H9 (cell line): ENCODE measurements around the gene HRH1. TPM values are rescaled to one million over a fixed set of nuclear protein-coding genes. Genes with fewer than 3 reads are reported as not detected.

ENCODE experiments used
- DNase-seq: peaks from one replicate; pipeline ENCODE4 v3.0.0-alpha.2; 2017
- H2AFZ ChIP-seq: one replicate; pipeline ENCODE4 v1.6.1; 2013; ENCODE audit warnings: mild to moderate bottlenecking, low read length, control low read depth, moderate library complexity
- H2AK5ac ChIP-seq: 2 replicates; pipeline ENCODE4 v1.6.1; 2013; ENCODE audit warnings: low read length, control low read depth, mixed read lengths; ENCODE audit not compliant: insufficient read length
- H2BK120ac ChIP-seq: one replicate; pipeline ENCODE4 v1.6.1; 2013; ENCODE audit warnings: low read depth, mild to moderate bottlenecking, low read length, control low read depth, inconsistent platforms; ENCODE audit not compliant: poor library complexity, severe bottlenecking
- H2BK12ac ChIP-seq: 2 replicates; pipeline ENCODE4 v1.6.1; 2013; ENCODE audit warnings: low read length, control low read depth, mixed read lengths, low read depth; ENCODE audit not compliant: insufficient read length
- H2BK15ac ChIP-seq: 2 replicates; pipeline ENCODE4 v1.6.1; 2013; ENCODE audit warnings: low read depth, low read length, control low read depth
- H2BK20ac ChIP-seq: one replicate; pipeline ENCODE4 v1.6.1; 2013; ENCODE audit warnings: low read depth, mild to moderate bottlenecking, low read length, control low read depth, inconsistent platforms; ENCODE audit not compliant: poor library complexity, severe bottlenecking
- H2BK5ac ChIP-seq: 2 replicates; pipeline ENCODE4 v1.6.1; 2013; ENCODE audit warnings: low read length, control low read depth, mixed read lengths; ENCODE audit not compliant: insufficient read length
- H3K14ac ChIP-seq: 2 replicates; pipeline ENCODE4 v1.6.1; 2013; ENCODE audit warnings: low read length, control low read depth; ENCODE audit not compliant: insufficient read depth
- H3K18ac ChIP-seq: 2 replicates; pipeline ENCODE4 v1.6.1; 2013; ENCODE audit warnings: low read depth, mild to moderate bottlenecking, mixed read lengths, low read length, control low read depth; ENCODE audit not compliant: insufficient read length
- H3K23ac ChIP-seq: 2 replicates; pipeline ENCODE4 v1.6.1; 2013; ENCODE audit warnings: low read length, control low read depth, mixed read lengths, low read depth; ENCODE audit not compliant: insufficient read length
- H3K23me2 ChIP-seq: 2 replicates; pipeline ENCODE4 v1.6.1; 2013; ENCODE audit warnings: low read depth, mild to moderate bottlenecking, mixed read lengths, low read length, control low read depth; ENCODE audit not compliant: insufficient read length, poor library complexity, severe bottlenecking
- H3K27ac ChIP-seq: 2 replicates; pipeline ENCODE4 v1.5.1; 2013; ENCODE audit warnings: low read length, control low read depth, mixed read lengths, low read depth; ENCODE audit not compliant: insufficient read length
- H3K27me3 ChIP-seq: 2 replicates; pipeline ENCODE4 v1.6.1; 2013; ENCODE audit warnings: low read length, control low read depth, inconsistent platforms; ENCODE audit not compliant: insufficient read depth
- H3K4ac ChIP-seq: 2 replicates; pipeline ENCODE4 v1.6.1; 2013; ENCODE audit warnings: low read depth, mild to moderate bottlenecking, control low read depth, inconsistent platforms, low read length, moderate library complexity
- H3K4me1 ChIP-seq: 2 replicates; pipeline ENCODE4 v1.6.1; 2013; ENCODE audit warnings: low read length, control low read depth, inconsistent platforms; ENCODE audit not compliant: insufficient read depth
- H3K4me2 ChIP-seq: 2 replicates; pipeline ENCODE4 v1.6.1; 2013; ENCODE audit warnings: low read length, control low read depth, mixed read lengths; ENCODE audit not compliant: insufficient read length, insufficient read depth
- H3K56ac ChIP-seq: 2 replicates; pipeline ENCODE4 v1.6.1; 2013; ENCODE audit warnings: low read depth, mild to moderate bottlenecking, mixed read lengths, low read length, control low read depth; ENCODE audit not compliant: insufficient read length
- H3K79me1 ChIP-seq: 2 replicates; pipeline ENCODE4 v1.6.1; 2013; ENCODE audit warnings: low read depth, mild to moderate bottlenecking, moderate library complexity, low read length, control low read depth, inconsistent platforms; ENCODE audit not compliant: insufficient read depth, poor library complexity, severe bottlenecking
- H3K79me2 ChIP-seq: 2 replicates; pipeline ENCODE4 v1.6.1; 2013; ENCODE audit warnings: low read length, control low read depth, inconsistent platforms; ENCODE audit not compliant: insufficient read depth
- H3K9ac ChIP-seq: 2 replicates; pipeline ENCODE4 v1.6.1; 2013; ENCODE audit warnings: low read length, control low read depth, mixed read lengths; ENCODE audit not compliant: insufficient read length; ENCODE audit errors: extremely low read depth
- H3K9me3 ChIP-seq: one replicate; pipeline ENCODE4 v1.6.1; 2013; ENCODE audit warnings: low read depth, low read length, inconsistent platforms; ENCODE audit not compliant: control insufficient read depth
- H3T11ph ChIP-seq: one replicate; pipeline ENCODE4 v1.6.1; 2013; ENCODE audit warnings: mild to moderate bottlenecking, low read length, control low read depth, inconsistent platforms
- H4K20me1 ChIP-seq: one replicate; pipeline ENCODE4 v1.6.1; 2013; ENCODE audit not compliant: control insufficient read depth, insufficient read length, insufficient read depth
- H4K5ac ChIP-seq: 2 replicates; pipeline ENCODE4 v1.6.1; 2013; ENCODE audit warnings: low read depth, mild to moderate bottlenecking, mixed read lengths, low read length, control low read depth; ENCODE audit not compliant: insufficient read length
- H4K8ac ChIP-seq: replicated peaks from 2 replicates; pipeline ENCODE4 v1.6.1; 2013; ENCODE audit warnings: low read length, control low read depth, mixed read lengths, low read depth; ENCODE audit not compliant: insufficient read length
- H4K91ac ChIP-seq: 2 replicates; pipeline ENCODE4 v1.6.1; 2013; ENCODE audit warnings: low read depth, mild to moderate bottlenecking, moderate library complexity, mixed read lengths, low read length, control low read depth; ENCODE audit not compliant: insufficient read length
- H3K27ac Mint-ChIP-seq, 3 experiments: 2 replicates in 2 of 3; 3 replicates in 1 of 3; pipeline ENCODE4 v1.8.0; 2020 to 2021; ENCODE audit warnings: mixed read lengths in 3 of 3, mild to moderate bottlenecking in 1 of 3, moderate library complexity in 1 of 3
- H3K27me3 Mint-ChIP-seq: 2 replicates; pipeline ENCODE4 v1.8.0; 2021; ENCODE audit warnings: low read depth, mild to moderate bottlenecking, moderate library complexity, mixed read lengths
- H3K36me3 Mint-ChIP-seq, 3 experiments: 2 replicates in 2 of 3; 3 replicates in 1 of 3; pipeline ENCODE4 v1.8.0; 2020 to 2021; ENCODE audit warnings: low read depth in 3 of 3, mixed read lengths in 3 of 3; ENCODE audit not compliant: insufficient read depth in 1 of 3
- H3K4me1 Mint-ChIP-seq, 2 experiments: 2 replicates each; pipeline ENCODE4 v1.8.0; 2020; ENCODE audit warnings: mixed read lengths in 2 of 2
- H3K4me3 Mint-ChIP-seq, 2 experiments: 2 replicates in 1 of 2; 3 replicates in 1 of 2; pipeline ENCODE4 v1.8.0; 2020 to 2021; ENCODE audit warnings: mild to moderate bottlenecking in 2 of 2, mixed read lengths in 2 of 2, moderate library complexity in 1 of 2
- H3K9me3 Mint-ChIP-seq, 2 experiments: 2 replicates in 1 of 2; 3 replicates in 1 of 2; pipeline ENCODE4 v1.8.0; 2020; ENCODE audit warnings: mild to moderate bottlenecking in 2 of 2, mixed read lengths in 2 of 2, moderate library complexity in 1 of 2
- WGBS: extraction: QIAGEN DNeasy Blood & Tissue Kit; methylation state at CpG from one replicate; pipeline ENCODE4 v1.1.7; 2013; ENCODE audit warnings: missing lambda C conversion rate, low lambda C conversion rate, mixed read lengths; ENCODE audit not compliant: insufficient read length; ENCODE audit errors: extremely low coverage; 5-methylcytosine and 5-hydroxymethylcytosine counted together
- total RNA-seq: library from RNA; stranded (reverse); gene quantifications from 2 replicates; pipeline ENCODE4 v1.2.1, GENCODE V29; 2021
- TF ChIP-seq, protein P1 (sequence below): fragments of 200-600 bp; sonication (generic); conservative IDR thresholded peaks from 3 replicates; pipeline ENCODE4 v1.8.0; 2021; ENCODE audit warnings: antibody characterized with exemption, mild to moderate bottlenecking

Gene HRH1
- total RNA-seq, 1 experiment from 2014 or later, result 0.74 TPM

DNA sequence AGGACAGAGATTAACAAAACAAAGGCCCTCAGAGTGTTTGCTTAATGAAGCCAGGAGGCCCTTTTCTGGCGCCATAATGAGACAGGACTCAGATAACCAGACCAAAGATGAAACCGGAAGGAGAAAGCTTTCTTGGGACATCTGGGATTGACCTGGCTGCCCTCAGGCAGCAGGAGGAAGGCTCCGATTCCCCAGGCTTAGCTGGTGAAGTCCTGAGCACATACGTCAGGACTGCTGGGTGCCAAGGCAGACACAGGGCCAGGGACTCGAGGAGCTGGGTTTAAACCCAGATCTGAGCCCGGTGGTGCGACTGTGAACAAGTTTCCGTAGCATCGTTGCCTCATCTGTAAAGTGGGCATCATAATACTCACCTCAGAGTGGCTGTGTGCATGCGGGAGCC is 36.7 kb upstream of the HRH1 start:
- Histone ChIP-seq H2BK12ac (no peak overlapping the region), H2AFZ (no peak overlapping the region), H2BK20ac (no peak overlapping the region), H3K14ac (no peak overlapping the region), H4K20me1 (no peaks in the 10 kb centered on the region), H3K23me2 (no peaks in the 10 kb centered on the region), H3K4me2 (no peak overlapping the region), H3K79me2 (no peaks in the 10 kb centered on the region), H4K5ac (no peak overlapping the region), H3K56ac (no peak overlapping the region), H3K4me1 (no peaks in the 10 kb centered on the region), H2BK15ac (no peak overlapping the region), H2BK120ac (no peak overlapping the region), H3K9me3 (no peaks in the 10 kb centered on the region), H3T11ph (no peak overlapping the region), H3K18ac (no peak overlapping the region), H2AK5ac (no peak overlapping the region), H4K91ac (no peak overlapping the region), H3K9ac (no peak overlapping the region), H3K4ac (no peak overlapping the region), H3K27ac (no peak overlapping the region), H3K23ac (no peak overlapping the region), H3K79me1 (no peaks in the 10 kb centered on the region), H4K8ac (no peak overlapping the region), H2BK5ac (no peak overlapping the region), H3K27me3 (no peaks in the 10 kb centered on the region)
- Mint-ChIP-seq H3K4me3 (no peak overlapping the region), H3K27me3 (peaks cover 11% of the 10 kb centered on the region), H3K36me3 (peaks cover 0 to 2% (median under 1%) of the 10 kb centered on the region in 3 experiments; a peak in 1 of 7 replicates), H3K9me3 (peaks cover 2 to 3% of the 10 kb centered on the region in 2 experiments), H3K27ac (no peak overlapping the region), H3K4me1 (peaks cover 10 to 11% of the 10 kb centered on the region in 2 experiments)
- DNase-seq, result no peak
- TF ChIP-seq, protein P1, sequence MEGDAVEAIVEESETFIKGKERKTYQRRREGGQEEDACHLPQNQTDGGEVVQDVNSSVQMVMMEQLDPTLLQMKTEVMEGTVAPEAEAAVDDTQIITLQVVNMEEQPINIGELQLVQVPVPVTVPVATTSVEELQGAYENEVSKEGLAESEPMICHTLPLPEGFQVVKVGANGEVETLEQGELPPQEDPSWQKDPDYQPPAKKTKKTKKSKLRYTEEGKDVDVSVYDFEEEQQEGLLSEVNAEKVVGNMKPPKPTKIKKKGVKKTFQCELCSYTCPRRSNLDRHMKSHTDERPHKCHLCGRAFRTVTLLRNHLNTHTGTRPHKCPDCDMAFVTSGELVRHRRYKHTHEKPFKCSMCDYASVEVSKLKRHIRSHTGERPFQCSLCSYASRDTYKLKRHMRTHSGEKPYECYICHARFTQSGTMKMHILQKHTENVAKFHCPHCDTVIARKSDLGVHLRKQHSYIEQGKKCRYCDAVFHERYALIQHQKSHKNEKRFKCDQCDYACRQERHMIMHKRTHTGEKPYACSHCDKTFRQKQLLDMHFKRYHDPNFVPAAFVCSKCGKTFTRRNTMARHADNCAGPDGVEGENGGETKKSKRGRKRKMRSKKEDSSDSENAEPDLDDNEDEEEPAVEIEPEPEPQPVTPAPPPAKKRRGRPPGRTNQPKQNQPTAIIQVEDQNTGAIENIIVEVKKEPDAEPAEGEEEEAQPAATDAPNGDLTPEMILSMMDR, result no peak
- WGBS, result no CpG with 5 or more reads among the region's 10 CpGs
